GM18951 (cell line): ENCODE measurements around the gene COLEC12.

Source experiments
- POLR2A ChIP-seq: IDR thresholded peaks from 4 replicates; pipeline ENCODE4 v1.6.1; 2011; ENCODE audit warnings: mild to moderate bottlenecking; ENCODE audit not compliant: insufficient read length, insufficient read depth; ENCODE audit errors: extremely low read depth
- in situ Hi-C: fragments of 300-500 bp; cut with MboI; formaldehyde crosslinking; loops from one replicate; pipeline ENCODE4 v1.12.0; 2022; ENCODE audit warnings: low sequenced_read_pairs, mixed read lengths, inconsistent platforms; ENCODE audit not compliant: unreplicated experiment

The COLEC12 gene

GRCh38 chr18:321865-322467, 178.5 kb downstream of the COLEC12 start:
- no peak for TF ChIP-seq POLR2A
- in situ Hi-C loops: no loop called here

DNA sequence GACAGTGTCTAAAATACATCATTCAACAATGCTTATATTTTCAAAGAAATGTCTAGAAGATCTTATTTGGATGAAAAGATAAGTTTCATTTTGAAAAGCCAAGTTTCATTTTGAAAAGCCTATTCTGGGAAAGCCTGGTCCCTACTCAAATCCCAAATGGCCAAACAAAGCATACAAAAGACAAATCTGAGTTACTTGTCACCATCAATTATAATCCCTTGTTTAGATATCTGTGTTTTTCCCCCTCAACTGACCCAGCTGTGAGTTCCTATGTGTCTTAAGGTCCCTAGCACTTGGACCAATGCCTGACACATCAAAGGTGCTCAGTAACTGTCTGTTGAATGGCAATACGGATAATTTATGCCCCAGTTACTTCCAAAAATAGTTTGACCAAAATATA, 180.3 kb downstream of the COLEC12 start:
- TF ChIP-seq POLR2A: no peak
- in situ Hi-C loops: no loop called here

DNA sequence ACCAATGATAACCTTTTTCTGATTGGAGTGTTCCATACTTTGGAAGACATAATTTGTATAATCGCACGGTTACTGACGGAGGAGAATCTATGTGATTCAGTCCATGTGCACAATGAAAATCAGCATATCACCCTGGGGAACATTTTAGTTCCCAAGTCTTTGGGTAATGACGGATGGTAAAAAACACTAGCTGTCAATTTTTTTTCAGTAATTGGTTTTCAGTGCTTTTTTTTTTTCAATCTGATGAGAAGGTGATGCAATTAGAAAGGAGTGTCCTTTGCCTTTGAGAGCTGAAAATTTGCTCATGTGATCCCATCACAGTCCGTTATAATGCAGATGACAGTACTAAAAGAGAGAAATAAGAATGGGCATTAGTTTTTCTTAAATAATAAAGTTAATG, 180.8 kb downstream of the COLEC12 start:
- in situ Hi-C loops: no loop called here
- TF ChIP-seq POLR2A: no peak

DNA sequence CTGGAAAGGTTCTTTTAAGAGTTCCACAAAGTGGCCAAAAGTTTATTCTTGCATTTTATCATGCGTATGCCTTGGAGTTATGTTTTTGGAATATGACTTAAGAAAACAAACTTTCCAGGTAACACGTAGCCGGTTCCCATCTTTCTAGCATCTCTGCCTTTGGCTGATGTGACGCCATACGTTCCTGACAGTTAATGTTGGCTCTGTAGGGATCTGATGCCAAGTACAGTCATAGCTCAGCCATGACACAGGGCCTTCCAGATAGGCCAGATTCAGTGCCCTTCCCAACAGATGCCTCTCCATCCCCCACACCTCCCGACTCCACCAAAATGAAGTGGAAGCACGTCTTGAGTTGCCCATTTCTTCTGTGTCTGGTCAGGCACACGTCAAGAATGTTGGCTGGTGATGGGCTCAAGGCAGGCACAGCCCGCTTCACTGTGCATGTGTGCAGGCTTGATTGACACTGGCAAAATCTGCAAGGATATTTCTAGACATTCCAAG, 181.7 kb downstream of the COLEC12 start:
- in situ Hi-C loops: no loop called here
- no peak for TF ChIP-seq POLR2A

DNA sequence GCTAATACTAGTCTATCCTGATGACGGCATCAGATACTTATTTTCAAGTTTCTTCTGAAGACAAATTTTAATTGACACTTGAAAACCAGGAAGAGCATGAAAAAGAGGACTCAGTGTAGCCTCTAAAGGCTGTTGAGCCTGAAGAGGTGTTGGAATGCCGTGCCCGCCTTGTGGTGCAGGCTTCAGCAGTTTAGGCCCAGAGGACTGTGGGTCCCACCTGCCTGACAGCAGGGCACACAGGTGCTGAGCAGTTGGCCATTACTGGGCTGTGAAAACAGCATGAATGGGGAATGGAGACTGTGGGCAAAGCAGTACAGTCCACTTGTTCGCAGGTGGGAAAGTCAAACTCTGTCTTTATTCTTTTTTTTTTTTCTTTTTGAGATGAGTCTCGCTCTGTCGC, 182.9 kb downstream of the COLEC12 start:
- in situ Hi-C loops: no loop called here
- no peak for TF ChIP-seq POLR2A

GRCh38 chr18:316393-316792, 184.1 kb downstream of the COLEC12 start:
- in situ Hi-C loops: no loop called here
- TF ChIP-seq POLR2A: no peak

DNA sequence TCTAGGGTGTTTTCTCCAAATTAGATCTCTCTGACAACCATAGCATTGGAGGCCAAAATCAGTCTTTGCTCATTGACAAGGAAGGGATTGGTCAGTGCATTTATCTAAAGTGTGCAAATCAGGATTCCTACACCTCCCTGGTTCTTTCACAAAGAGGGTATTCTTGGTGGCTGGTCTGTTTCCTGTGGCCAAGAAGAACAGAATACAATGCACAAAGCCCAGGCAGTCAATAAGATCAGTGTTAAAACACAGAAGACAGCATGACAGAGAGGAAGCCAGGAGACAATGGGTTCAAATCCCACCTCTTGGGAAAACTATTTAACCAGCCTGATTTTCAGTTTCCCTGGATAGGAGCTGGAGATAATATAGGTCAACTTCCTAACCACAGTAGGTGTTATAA, 186.6 kb downstream of the COLEC12 start:
- in situ Hi-C loops: no loop called here
- TF ChIP-seq POLR2A: no peak

DNA sequence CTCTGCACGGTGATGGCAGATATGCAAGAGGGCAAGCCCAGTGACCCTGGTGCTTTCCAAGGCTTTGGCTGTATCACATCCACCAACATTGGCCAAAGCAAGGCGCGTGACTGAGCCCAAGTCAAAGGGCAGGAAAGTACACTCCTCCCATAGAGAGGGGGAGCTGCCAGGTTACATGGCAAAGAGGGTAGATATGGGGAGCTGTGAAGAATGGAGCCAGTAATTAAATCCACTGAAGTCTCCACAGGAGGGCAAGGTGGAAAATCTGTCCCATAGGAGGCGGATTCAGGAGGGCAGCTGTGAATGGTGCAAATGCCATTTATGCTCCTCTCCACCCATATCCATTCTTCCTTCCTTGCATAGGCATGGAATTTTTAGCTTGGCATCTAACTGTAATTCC, 188.1 kb downstream of the COLEC12 start:
- in situ Hi-C loops: no loop called here
- TF ChIP-seq POLR2A: no peak

GRCh38 chr18:310042-310441, 190.5 kb downstream of the COLEC12 start:
- in situ Hi-C loops: no loop called here
- TF ChIP-seq POLR2A: no peak

DNA sequence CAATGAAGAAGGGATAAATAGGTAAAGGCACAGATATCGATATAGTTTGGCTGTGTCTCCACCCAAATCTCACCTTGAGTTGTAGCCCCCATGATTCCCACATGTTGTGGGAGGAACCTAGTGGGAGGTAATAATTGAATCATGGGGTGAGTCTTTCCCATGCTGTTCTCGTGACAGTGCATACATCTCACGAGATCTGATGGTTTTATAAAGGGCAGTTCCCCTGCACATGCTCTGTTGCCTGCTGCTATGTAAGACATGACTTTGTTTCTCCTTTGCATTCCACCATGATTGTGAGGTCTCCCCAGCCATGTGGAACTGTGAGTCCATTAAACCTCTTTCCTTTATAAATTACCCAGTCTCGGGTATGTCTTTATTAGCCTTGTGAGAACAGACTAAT, 192.4 kb downstream of the COLEC12 start:
- in situ Hi-C loops: loop anchor here (10.0 kb wide), 1 partner anchor 327 kb away; no protein-coding TSS in a partner anchor

- in situ Hi-C loops: loop anchor here (10.0 kb wide), 1 partner anchor 328 kb away; no protein-coding TSS in a partner anchor
These were observed 193.8 kb downstream of the COLEC12 start for GRCh38 chr18:306608-307255.

DNA sequence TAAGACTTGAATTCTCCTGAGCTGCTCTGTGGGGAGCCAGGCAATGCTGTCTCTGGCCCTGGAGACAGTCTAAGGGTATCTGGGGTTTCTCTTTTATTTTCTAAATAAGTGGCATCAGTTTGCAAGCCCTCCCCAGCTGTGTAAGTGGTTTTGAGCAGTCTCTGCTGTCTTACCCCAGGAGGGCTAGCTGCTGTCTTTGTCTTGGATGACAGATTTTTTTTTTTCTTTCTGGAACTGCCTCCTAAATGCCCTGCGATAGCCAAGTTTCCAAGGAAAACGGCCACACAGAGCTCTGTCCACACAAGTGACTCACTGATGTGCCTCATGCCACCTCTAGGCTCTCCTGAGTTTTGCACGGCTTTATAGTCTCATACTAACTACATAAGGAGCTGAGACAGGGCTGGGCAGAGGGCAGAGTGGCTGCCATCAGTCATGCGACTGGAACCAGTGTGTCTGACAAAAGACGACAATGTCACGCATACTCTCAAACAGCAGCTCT, 195.4 kb downstream of the COLEC12 start:
- TF ChIP-seq POLR2A: no peak
- in situ Hi-C loops: loop anchor here (10.0 kb wide), 1 partner anchor 330 kb away; no protein-coding TSS in a partner anchor

More at GRCh38 chr18:306608-307255, 193.8 kb downstream of the COLEC12 start:
- no peak for TF ChIP-seq POLR2A

DNA sequence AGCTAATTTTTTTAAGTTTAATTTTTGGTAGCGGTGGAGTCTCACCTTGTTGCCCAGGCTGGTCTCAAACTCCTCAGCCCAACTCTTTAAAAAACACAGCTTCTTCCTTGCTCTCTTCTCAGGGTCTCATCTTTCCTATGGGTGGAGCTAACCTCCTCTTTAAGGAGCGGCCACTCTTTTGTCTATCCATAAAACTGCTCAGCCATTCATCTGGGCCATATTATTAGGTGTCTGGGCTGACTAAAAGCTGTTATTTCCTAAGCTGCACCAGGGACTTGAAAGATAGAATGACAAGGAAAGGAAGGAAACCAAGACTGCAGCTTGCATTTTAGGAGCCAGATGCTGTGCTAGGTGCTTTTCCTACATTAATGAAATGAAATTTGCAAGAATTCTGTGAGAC, 196.9 kb downstream of the COLEC12 start:
- no peak for TF ChIP-seq POLR2A
- in situ Hi-C loops: loop anchor here (10.0 kb wide), 1 partner anchor 331 kb away; no protein-coding TSS in a partner anchor

GRCh38 chr18:303011-303410, 197.5 kb downstream of the COLEC12 start:
- in situ Hi-C loops: loop anchor here (10.0 kb wide), 1 partner anchor 332 kb away; no protein-coding TSS in a partner anchor
- TF ChIP-seq POLR2A: no peak
